Islet precursor cell (in vitro differentiated cells): ENCODE data around the gene CACNA2D3.

Source experiments
- DNase-seq: peaks from one replicate; pipeline ENCODE4 v3.0.0-alpha.2; 2018

CACNA2D3 gene

DNA sequence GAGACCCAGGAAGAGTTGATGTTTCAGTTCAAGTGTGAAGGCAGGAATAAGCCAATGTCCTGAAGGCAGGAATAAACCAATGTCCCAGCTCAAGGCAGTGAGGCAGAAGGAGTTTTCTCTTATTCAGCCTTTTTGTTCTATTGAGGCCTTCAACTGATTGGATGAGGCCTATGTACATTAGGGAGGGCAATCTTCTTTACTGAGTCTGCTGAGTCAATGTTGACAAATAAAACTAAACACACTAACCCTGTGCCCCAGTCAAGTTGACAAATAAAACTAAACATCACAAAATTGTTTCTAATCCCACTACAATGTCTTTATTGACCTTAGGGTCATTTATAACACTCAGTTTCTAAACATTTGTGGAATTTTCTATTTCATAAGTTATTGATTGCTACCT lies 100.0 kb downstream of the CACNA2D3 start:
- no peak for DNase-seq

DNA sequence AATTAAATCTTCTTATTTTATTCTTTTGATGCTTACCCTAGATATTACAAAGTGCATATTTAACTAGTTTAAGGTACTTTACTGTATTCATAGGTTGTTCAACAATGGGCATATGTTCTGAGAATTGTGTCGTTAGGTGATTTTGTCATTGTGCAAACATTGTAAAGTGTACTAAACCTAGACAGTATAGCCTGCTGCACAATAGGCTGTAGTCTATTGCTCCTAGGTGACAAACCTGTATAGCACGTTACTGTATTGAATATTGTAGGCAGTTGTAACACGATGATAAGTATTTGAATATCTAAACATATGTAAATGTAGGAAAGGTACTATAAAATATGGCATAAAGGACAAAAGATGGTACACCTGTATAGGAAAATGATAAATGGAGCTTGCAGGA lies 100.7 kb downstream of the CACNA2D3 start:
- DNase-seq = no peak

GRCh38 chr3:54225841-54226528 lies 103.6 kb downstream of the CACNA2D3 start:
- peak; percentile 58 for DNase-seq

DNA sequence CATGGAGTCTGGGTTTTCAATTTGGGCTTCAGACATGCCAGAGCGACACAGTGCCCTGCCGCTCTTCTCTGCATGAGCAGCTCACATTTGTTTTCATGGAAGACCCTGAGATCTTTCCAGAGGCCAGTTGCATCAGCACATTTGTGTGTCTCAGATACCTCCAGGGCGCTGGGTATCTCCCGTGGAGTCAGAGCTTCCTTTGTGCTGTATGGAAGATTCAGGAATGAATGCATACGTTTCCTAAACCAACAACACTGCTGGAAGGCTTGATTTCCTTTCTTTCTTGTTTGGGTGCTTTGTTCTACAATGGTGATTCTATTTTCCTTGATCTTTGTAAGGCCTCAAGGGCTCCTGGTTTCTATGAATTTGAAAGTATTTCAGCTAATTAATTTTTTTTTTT lies 106.5 kb downstream of the CACNA2D3 start:
- peak; percentile 60 for DNase-seq

DNA sequence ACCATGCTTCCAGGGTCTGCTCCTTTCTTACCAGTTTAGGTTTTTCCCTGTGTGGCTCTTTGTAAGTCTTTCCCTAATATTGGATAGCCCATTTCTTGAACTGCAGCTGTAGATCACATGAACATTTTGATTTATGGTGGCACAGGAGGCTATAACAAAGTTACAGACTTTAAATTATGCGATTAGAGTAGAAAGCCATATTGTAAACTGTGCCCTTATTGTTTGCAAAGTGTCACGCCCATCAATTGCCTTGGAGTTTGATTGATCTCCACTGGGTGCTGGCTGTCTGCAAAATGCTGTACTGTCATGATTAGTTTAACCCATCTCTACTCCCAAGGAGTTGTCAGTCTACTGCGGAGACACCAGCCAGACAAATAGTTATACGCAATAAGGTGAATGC lies 110.3 kb downstream of the CACNA2D3 start:
- no peak for DNase-seq

DNA sequence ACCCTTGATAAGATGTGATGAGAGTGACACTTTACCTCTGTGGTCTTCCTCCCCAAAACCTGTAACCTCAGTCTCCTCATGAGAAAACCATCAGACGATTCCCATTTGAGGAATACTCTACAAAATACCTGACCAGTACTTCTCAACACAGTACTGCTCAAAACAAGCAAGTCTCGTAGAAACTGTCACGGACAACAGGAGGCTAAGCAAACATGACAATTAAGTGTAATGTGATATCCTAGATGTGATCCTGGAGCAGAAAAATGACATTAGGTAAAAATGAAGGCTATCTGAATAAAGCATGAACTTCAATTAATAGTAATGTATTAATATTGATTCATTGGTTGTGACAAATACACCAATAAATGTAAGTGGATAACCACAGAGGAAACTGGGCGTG lies 113.6 kb downstream of the CACNA2D3 start:
- DNase-seq = no peak

DNA sequence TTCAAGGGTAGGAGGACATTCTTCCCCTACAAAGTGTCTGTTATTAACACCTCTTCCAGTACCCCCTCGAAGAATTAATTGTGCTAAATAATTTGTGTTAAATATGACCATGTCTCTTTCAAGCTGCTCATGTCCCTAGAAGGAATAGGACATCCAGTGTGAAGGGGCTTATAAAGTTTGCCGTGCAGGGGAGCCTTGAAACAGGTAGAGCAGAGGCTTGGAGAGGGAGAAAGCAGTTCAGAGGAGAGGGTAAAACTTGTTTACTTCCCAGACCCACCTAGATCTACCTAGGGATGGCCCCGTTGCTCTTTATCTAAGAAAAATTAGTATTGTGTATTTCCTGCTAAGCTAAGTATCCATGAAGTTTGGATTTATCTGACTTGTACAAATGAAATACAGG lies 114.8 kb downstream of the CACNA2D3 start:
- DNase-seq = no peak

DNA sequence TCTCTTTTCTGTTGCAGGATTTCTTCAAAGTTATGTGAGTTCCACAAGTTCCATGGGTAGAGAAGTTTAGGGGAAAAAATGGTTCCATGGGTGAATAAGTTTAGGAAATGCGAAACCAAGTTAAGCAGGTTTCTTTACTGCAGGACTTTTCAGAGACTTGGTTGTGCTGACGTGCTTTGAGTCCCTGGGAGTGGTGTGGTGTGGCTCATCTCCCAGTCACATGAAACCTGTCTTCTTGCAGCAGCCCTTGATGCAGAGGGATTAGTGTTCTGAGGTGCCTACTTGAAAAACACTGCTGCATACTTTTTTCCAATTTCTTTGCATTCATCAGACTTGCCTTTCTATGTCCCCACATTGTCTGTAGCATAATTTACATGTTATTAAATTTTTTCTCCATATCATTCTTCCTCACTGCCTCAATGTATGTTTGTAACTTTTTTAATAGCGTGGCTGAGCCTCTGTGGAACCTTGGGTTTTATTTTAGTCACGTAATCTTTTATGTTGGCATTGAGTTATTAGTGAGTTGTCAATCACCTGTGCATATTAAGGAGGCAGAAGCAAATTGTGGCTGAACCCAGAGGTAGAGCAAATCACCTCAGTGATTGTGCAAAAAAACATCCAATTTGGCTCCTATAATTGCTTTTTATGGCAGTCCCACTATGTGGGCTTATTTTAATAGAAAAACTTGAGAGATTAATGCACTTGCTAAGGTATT lies 115.6 kb downstream of the CACNA2D3 start:
- DNase-seq = no peak

- DNase-seq = no peak
Observed at GRCh38 chr3:54240309-54240708, 118.0 kb downstream of the CACNA2D3 start.

DNA sequence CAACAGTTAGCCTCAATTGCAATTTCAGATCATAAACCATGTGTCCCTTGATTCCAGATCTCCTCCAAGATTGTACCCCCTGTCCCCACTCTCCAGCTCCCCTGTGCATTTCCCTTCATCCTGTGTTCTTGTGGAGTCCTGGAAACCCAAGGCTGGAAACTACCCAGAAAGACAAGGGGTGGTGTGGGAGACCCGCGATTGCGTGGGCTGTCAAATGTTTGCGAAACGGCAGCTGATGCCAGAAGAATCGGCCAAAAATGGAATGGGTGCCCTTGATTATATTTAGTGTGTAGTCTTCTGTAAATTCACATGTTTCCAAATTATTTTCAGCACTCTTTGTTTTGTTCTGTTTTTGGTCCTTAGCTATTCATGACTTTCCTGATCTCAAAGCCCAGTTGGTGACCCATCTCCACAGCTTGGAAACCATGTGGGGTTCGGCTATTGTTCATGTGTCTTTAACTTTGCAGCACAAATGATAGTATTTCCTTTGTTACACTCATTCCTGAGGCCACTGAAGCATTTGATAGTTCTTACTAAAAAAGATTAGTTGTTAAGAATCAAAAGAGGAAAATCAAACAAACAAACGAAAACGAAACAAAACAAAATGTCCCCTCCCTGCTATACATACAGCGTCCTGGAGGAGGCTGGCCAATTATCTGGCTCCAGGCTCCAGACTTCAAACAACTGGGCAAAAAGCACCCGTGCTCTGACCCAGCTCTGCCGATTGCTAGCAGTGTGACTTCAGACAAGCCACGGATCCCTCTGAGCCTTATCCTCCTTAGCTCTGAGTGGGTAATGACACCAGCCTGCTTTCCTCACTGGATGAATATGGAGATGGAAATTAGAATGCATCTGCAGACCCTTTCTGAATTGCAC lies 120.9 kb downstream of the CACNA2D3 start:
- no peak for DNase-seq

- no peak for DNase-seq
Observed at GRCh38 chr3:54243960-54244682, 121.8 kb downstream of the CACNA2D3 start.

- DNase-seq = no peak
Observed at GRCh38 chr3:54251705-54252104, 129.4 kb downstream of the CACNA2D3 start.

DNA sequence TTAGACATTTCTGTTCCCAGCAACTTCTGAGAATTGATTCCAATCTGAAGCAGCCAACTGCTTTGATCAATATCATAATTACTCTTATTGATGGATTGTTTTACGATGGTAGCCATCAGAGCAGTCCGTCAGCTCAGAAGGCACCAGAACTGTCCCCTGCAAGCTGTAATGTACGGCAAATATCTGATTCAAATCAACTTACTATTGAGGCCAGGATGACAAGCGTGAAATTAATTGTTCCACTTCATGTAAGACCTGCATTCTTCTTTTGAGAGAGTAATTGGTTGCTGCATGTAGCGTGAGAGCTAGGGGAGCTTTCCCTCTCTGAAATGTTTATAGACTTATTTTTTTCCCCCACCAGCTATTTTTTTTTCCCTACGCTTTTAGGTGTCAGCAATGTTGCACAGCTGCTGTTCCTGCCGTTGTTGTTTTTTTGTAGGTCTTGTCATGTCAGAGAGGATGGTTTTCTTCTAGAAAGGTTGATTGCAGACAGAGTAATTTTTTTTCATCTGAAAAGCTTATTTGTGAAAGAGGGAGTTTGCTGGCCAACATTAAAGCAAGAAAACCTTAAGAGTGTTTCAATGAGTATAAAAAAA lies 134.9 kb downstream of the CACNA2D3 start:
- DNase-seq = no peak

DNA sequence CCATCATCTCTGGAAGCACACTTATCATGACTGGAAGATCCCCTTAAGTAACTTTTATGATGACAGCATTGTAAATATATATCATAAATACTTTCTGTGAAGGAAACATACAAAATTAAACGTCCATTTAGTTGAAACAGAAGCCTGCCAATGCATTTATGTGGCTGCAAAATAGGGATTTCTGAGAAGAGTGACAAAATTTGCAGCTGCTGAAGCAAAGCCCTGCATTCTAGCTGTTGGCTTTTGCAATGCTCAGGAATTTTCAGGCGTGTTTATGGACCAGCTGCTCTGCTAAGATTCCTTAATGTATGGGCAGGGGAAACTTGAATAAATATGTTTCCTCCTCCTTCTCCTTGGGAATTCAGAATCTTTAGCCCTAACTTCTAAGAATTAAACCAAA lies 137.3 kb downstream of the CACNA2D3 start:
- DNase-seq = no peak

GRCh38 chr3:54261141-54261540 lies 138.8 kb downstream of the CACNA2D3 start:
- DNase-seq = no peak

DNA sequence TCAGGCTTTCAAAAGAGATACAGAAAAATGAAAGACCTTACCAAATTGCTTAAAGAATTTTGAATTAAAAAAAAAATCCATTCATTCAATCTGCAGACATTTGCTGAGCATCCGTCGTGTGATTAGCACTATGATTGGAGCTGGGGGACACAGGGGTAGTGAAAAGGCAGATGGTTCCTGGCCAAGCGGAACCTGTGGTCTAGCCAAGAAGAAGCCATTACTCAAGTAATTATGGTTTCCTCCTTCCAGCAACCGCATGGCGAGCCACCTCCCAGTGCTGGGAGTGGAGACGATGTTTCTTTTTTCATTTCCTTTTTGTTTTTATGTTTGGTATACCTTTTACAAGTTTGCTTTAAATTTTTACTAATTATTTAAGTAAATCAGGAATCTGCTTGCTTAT lies 140.2 kb downstream of the CACNA2D3 start:
- no peak for DNase-seq

GRCh38 chr3:54262946-54263345 lies 140.6 kb downstream of the CACNA2D3 start:
- DNase-seq = no peak

- no peak for DNase-seq
Observed at GRCh38 chr3:54264050-54264449, 141.7 kb downstream of the CACNA2D3 start.

DNA sequence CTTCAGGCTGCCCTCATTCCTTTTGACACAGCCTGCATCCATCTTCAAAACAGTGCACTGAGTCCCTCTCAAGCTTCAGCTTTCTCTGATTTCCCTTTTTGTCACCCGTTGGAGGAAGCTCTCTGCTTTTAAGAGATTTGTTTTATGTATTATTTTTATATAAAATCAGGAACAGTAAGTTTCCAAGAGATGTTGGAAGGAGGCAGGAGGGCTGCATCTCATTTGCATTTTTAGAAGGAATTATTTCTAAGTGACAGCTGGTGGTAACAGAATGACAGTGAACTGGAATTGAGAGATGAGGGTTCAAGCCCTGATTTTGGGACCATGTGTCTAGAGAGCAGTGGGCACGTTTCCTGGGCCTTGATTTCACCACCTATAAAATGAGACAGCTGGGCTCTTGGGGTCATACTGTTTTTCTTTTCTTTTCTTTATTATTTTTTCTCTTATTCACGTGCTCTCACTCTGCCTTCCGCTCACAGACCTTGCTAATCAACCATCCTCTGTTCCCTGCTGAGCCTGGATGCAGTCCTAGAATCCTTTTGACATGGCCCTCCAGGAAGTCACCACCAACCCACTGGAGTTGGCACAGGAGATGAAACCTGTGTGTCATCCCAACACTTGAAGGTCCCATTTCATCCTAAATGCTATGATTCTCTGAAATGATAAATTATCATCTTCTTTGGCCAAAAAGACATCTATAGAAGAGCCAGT lies 148.6 kb downstream of the CACNA2D3 start:
- no peak for DNase-seq

DNA sequence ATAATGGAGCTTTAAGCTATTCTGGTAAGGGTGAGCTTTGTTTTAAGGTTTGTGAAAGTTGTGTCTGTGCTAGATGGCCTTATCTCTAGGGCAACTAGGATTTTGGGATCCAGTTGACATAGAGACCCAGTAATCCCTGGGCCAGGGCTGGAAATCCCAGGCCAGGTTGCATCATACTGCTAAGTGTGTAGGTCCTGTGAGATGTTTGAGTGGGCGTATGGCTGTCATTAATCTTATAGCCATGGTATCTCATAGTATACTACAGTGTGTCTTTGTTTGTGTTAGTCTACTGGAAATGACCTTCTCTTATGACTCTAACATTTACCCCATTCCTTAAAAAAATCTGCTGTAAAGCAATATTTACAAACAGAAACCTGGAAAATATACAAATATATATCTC lies 151.4 kb downstream of the CACNA2D3 start:
- DNase-seq = no peak

DNA sequence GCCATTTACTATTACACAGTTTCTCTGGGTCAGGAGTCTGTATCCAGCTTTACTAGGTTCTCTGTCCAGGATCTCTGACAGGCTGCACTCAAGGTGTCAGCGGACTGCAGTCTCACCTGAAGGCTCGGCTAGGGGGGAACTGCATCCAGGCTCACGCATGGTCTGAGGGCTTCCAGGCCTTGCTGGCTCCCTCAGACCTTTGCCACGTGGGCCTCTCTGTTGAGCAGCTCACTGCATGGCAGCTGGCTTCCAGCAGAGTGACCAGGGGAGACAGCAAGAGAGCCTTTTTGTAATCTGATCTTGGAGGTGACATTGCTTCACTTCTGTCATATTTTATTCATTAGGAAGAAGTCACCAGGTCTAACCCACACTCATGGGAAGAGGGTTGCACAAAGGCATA lies 152.3 kb downstream of the CACNA2D3 start:
- no peak for DNase-seq

DNA sequence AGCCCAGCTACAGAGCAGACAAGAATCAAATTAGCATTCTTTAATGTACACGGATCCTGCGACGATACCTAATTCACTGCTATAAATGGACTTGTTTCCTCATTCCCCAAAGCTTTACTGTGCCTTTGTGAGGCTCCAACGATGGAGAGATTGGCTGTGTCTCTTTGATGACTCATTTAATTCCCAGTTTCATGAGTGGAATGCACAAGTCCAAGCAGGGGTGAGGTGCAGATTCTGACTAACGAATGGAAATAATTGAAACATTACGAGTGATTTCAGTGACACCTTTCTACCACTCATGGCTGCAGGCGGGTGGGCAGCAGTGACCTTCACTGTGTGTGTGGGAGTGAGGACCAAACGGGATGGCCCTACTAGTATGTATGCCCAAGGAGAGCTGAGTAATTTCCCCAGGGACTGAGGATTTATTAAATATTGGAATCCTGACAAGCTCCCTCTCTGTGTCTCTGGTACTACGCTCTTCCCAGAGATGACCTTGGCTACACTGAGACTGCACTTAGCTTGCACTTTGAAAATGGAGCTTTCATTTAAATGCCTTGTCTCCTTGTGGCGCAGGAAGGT lies 156.7 kb downstream of the CACNA2D3 start:
- DNase-seq = no peak
